Amniotic stem cell (primary cell): ENCODE measurements around the gene SPTLC3.

Experiments
- DNase-seq: peaks from one replicate; lab custom pipeline; 2025; lab: John Stamatoyannopoulos, UW

SPTLC3 gene

DNA sequence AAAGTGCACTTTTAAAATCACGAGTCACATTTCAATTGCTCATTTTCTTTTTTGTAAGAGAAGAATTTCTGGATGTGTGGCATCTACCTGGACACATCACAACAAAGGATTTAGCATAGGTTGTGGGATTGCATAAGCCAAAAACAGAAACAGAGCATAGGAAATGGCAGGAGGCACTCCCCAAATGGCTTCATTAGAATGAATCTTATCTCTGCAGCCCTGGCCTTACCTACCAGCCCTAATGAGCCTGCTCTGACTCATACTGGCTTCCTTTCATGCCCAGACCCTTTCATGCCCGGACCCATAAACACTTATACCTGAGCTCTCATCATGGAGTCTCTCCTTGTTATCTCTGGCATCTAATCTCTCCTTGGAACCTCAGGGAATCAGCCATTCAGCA lies 23.9 kb upstream of the SPTLC3 start:
- no peak for DNase-seq

DNA sequence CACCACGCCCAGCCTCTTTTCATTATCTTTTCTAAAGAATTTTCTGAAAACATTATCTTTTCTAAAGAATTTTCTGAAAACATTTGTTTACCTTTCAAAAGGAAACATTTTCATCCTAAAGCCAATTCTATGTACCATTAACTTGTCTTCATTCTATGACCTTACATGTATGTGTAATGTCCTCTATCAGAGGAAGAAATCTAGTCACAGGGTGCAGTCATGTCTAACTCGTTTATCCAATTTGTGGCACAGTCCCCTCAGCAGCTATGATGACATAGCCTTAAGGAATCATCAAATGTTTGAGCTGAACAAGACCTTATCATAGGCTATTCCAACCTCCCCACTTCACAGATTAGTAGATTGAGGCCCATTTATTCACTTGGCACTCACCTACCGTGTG lies 21.5 kb upstream of the SPTLC3 start:
- no peak for DNase-seq

DNA sequence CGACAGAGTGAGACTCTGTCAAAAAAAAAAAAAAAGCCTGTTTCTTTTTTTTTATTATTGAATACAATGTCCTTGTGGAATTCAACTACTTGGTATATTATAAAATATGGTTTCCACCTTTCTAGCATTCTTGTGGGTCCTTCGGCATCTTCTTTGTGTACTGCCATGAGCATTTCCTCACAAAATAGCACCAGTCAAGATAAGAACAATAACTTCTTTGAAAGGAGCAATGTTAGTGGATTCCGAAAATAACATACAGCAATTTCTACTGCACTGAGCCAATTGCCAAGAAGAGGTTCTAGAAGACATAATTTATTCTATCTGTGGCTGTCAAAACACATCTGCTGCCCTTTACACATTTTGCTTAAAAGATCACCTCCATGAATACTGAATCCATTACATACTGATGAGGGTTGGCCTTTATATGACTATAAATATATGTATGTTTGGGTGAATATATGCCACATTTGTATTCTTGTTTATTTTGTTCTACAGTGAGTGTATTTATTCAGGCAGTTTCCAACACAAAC lies 19.1 kb upstream of the SPTLC3 start:
- DNase-seq = no peak

DNA sequence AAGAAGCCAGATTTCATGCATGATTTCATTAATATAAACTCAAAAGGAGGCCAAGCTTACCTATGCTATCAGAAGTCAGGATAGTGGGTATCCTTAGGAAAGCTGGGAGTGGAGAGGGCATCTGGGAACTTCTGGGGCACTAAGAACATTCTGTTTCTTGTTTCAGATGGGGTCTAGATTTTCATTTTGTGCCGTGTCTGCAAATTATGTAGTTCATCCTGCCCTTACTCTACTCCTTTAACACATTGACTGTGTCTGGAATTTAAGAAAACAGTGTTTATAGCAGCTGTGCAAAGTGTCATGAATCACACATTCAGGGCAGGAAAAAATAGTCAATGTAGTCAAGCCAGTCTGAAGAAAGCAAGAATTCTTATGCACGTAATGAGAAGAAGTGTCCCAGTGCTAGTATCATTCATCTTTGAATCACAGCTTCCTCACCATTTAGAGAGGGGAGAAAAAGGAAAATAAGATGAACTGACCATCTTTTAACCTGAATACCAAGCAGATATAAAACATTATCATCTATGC lies 11.6 kb upstream of the SPTLC3 start:
- DNase-seq = no peak

DNA sequence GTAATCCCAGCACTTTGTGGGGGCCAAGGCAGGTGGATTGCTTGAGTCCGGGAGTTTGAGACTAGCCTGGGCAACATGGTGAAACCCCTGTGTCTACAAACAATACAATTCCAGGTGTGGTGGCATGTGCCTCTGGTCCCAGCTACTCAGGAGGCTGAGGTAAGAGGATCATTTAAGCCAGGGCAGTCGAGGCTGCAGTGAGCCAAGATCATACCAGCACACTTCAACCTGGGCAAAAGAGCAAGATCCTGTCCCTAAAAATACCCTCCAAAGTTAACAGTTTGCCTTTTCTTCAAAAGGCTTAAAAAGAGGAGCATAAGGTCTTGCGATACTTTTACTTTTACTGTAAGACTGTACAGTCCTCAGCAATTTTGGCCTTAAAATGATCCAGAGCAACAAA lies 10.7 kb upstream of the SPTLC3 start:
- no peak for DNase-seq

DNA sequence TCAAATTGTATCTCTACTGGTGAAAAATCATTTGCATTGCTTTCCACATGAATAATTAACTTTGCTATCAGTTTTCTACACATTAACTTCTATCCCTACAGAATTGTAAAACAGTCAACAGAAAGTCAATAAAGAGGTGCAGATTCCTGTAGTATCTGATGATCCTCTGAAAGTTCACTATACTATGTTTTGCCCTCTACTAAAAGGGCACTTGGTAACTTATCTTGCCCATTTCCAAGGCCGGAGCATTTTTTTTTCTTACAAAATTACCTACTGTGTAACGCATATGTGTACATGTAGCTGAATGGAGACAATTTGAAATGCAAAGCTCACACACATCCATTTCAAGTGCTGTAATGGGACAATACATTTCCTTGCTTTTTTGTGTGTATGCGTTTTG lies 9.6 kb upstream of the SPTLC3 start:
- DNase-seq = no peak

DNA sequence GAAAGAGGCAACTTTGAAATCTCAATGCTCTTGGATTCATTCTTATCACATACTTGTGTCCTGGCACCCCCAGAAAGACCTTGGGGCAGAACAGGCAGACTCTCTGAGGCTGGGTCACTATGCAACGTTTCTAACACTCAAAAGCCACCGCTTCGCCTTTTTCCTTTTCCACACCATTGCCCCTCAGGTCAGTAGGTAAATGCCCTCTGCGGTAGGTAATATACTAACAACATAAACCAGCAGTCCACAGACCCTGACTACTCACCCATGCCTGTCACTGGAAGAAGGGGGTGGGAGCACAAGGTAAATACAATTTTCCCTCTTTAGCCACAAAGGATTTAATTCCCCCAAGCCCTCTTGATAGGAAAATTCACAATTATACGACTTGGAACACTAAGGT lies 6.5 kb upstream of the SPTLC3 start:
- DNase-seq = no peak

DNA sequence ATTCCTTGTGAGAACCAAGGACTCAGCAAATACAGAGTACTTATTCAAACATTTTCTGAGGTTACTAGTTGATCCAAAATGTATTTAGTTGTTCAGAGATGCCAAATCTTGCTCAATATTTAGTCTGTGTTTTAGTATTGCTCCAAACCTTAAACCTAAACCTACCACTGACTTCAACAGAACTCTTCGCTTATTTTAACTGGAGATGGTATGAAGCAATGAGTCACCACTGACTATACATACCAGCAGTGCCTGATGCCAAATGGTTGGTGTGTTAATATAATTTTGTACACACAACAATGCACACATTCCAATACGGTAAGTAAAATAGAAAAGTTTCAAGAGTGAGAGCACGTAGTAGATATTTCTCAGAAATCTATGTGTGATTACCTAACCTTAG lies 1.9 kb upstream of the SPTLC3 start:
- DNase-seq = peak; percentile 51

DNA sequence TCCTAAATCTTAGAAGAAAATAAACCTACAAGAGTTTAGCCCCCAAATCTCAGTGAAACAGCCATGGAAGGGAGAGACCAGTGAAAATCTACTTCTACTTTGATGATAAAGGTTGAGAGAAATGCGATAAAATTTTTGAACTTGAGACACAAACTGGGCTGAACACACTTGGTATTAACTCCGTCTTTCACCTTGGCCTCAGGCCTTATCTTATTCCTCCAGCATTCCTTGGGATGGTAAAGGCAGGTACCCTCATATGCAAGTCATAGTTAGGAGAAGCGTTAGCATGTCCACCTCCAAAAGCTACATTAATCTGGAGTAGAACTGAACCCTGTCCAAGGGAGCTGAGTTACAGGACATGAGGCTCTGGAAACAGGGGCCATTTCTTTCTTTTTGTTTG lies 1.2 kb upstream of the SPTLC3 start:
- DNase-seq = no peak

DNA sequence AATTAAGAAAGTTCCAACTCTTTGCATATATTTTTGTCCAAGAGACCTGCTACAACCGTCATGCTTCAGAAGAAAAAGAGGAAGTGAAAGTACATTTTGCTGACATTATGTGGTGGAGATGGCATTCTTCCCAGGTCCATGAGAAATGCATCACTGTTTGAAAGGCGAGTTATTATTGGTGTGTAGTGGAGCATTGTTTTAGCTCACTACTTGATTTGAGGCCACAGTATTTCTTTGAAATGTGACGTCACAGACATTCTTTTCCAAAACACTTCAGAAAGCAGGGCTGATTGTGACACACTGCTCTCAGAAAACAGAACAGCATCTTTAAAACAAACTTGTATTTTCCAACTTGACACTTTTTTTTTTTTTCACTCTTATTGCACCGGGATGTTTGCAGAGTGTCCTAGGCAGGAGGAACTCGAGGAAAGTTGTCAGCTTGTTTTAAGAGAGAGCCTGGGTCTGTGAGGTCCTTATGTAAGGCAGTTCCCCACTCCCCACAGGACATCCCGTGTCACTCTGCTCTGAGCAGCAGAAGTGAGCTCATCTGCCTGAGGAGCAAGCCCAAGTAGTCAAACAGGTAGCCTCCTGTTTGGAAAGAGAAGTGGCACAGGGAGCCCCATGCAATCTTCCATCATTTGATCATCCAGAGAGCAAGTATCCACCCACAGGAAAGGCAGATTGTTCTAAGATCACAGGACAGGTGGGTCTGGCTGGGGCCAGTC lies 1.1 kb downstream of the SPTLC3 start:
- DNase-seq = peak; percentile 55

DNA sequence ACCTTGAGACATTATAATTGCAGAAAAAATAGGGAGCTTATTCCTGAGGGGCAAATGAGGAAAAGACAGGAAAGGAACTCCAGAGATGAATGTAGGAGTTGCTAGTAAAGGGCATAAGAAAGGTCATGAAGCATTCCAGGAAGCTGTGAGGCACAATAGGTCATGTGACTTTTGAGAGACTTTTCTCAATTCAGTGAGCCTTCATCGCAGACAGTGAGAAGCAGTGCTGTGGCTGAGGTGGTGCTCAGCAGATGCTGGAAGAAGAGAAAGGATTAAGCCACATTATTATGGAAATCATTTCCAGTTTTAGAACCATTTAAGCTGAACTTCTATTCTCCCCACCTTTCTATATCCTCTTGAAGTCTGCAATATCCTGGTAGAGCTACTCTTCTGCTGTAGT lies 4.1 kb downstream of the SPTLC3 start:
- DNase-seq = no peak

DNA sequence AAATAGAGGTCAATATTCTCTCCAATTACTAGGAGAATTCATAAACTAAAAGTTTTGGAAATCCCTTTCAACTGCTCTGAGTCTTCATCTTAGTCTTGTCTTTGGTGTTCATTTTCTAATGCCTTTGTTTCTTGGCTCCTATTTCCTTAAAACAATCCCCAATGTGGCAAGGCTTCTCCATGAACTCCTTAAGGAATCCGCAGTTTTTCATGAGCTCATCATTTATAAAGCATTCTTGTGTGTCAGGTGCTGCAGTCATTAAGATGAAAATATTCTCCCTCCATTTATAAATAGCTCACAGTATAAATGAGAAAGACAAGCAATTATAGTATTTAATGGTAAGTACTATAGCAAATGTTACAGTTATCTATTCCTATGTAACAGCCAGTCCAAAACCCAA lies 4.6 kb downstream of the SPTLC3 start:
- no peak for DNase-seq

DNA sequence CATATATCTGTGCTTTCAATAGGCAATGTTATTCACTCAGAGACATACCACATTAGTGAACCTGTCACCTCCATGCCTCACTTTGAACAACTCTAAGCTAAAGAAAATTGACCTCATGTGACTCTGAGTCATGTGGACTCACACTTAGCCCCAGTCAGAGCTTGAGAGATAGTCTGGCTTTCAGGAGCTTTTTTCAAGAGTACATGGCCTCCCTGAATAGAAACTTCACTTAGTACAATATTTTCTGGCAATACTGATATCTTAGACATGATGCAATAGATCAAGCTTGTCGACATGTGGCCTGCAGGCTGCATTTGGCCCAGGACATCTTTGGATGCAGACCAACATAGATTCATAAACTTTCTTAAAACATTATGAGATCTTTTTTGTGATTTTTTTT lies 8.5 kb downstream of the SPTLC3 start:
- DNase-seq = no peak

DNA sequence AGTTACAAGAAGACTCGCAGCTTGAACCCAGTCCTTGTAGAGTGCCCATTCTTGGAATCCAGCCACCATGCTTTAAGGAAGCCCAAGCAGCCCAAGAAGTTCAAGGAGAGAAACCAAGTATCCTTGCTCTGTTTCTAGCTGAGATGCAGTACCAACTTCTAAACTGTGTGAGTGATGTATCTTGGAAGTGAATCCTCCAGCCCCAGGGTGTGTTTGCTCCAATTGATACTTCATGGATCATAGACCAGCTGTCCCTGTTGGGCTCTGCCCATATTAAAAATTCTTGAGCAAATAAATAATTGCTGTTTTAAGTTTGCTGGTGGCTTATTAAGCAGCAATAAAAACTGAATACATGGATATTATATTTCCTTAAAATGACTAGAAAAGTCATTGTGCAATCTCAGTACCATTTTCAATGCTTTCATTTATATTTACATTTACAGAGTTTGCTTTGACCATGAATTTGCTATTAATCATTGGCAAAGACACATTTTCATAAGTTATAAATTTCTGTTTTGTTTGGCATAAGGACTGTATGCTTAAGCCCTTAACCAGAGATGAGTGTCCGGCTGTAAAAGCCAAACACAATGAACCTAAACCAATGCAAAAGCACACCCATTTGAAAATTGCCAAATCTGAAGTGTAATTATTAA lies 9.2 kb downstream of the SPTLC3 start:
- no peak for DNase-seq

DNA sequence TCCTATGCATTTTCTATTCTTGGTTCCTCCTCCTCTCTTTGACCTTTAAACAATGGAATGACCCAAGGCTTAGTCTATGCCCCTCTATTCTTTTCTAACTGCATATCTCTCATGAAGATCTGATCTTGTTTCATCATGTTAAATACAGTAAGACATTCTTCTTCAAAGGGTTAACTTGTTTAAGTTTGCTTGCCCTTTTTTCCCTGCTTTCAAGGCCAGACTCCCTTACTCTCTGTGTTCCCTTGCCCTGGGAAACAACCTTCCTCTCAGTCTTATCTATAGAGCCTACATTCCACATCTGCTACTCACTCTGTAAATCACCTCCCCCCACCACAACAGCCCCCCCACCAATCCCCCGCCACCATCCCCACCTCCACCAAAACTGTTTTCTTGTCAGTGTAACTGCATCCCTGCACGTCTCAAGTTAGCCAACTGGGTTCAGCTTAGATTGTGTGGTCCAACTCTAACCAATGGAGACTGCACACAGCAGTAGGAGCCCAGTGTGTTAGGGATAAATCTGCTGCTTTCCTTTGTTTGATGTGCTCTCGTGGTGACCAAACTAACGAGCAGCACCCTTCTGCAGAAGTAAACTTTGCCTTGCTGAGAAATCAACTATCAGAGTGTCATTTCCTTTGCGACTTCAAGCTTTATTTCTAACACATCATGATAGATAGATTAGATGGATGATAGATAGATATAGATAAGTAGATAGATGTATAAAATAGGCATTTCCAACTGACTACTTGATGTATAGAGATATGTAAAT lies 12.6 kb downstream of the SPTLC3 start:
- no peak for DNase-seq

DNA sequence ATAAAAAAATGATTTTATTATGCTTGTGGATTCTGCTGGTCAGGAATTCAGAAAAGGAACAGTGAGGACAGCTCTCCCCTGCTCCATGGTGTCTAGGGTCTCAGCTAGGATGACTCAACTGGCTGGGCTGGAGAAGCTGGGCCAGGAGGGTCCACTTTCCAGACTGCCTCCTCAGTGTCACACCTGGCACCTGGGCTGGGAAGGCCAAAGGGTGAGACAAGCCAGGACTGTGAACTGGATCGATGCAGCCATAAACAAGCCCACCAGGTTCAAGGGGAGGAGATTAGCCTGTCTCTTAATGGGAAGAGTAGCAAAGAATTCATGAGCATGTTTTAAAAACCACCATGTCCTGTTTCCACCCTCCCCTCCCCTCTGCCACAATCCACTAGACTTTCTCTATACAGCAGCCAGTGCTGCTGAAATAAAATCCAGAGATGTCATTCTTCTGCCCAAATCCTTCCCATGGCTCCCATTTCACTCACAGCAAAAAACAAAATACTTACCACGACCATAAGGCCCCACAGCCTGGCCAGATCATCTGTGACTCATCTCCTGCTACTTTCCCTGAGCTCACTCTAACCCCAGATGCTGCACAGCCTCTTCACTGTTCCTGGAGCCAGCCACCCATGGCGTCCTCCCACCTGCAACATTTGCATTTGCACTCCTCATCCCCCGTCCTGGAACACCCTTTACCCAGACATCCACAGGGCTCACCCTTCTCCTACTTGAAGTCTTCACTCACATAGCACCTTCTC lies 13.8 kb downstream of the SPTLC3 start:
- DNase-seq = no peak

DNA sequence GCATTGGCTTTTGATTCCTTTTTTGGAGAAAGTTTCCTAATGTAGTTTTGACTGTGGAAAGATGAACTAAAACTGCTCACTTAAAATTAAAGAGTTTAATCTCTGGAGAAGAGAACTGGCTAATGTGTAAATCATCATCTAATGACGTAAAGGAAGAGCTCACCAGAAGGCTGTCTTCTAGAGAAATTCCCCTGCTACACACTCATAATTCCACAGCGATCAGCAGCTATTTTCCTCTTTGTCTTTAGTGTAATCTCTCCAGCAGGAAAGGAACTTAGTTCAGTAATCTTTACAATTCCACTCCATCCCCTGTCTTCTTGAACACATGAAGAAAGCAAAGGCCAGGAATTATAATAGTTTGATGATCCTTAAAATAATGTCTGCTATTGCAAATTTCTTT lies 15.8 kb downstream of the SPTLC3 start:
- DNase-seq = no peak

DNA sequence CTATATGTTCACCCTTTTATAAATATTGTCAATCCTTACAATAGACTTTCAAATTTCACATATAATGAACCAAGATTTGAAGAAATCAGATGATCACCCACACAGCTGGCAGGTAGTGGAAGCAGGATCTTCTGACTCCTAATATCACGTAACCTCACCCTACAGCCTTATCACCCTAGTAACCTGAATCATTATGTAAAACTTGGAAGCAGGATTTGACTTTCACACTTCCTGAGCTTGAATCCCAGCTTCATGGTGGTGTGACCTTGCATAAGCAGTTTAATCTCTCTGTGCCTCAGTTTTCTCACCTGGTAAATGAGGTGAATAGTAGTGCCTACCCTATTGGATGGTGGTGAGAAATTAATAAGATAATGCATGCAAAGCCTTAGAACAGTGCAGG lies 16.4 kb downstream of the SPTLC3 start:
- no peak for DNase-seq

DNA sequence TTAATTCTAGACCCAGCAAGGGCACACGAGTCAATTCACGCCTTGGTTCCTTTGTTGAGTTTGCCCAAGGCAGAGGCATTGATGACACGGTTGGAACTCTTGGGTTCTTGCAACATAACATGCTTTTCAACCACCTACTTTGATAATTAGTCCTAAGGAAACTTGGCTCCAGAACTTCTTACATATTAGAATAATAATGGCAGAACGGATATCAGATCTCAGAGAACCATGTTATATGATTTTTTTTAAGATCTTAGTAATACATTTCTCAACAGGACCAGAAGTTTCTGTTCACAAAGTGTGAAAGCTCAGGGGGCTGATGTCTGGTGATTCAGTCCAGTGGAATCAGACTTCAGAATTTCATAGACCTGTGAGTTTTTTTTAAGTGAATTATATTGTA lies 19.2 kb downstream of the SPTLC3 start:
- DNase-seq = no peak

DNA sequence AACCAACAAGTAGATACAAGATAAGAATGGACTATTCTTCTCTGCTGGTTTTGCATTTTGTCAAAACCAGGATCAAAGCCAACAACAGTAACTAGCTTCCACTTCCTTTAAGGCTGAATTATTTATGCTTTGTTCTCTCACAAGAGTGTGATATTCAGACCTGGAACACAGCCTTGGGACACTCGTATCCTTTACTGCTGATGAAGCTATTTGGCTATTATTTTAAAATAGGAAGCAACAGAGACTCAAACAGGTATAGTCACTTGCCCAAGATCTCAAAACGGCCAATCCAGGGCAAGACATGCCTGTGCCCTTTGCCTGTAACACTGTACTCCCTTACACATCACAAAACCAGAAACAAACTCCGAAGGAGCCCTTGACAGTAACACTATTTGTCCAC lies 19.9 kb downstream of the SPTLC3 start:
- DNase-seq = no peak

DNA sequence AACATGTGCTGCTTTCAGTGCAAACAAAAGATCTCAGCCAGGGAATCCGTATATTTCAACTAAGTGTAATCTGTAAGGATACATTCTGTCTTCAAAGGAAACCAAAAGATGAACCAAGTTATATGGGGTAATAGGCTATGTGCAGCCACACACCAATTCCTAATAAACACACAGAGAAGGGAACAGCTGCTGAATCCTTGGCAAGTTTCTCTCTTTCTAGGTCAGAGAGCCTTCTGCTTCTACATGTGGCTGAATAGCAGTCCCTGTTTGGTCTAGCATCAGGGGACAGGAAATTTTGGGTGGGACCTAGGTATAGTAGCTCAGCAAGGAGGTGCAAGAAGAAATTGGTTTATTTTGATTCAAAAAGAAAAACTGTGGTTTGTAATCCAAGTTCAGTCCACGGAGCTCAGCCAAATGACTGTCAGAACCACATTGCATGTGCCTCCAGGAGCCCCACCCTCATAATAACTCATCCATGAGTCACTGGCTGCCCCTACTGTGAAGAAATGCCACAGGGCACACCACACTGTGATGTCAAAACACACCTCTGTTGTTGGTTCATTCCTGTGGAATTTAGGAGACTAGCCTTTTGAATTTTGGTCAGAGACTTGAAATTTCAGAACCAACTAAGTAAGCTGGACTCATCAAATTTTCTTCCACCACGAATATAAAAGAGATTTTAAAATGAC lies 21.1 kb downstream of the SPTLC3 start:
- peak; percentile 70 for DNase-seq
